K562 (cell line): Measurements from ENCODE around the gene SDHC. TPM values are rescaled to one million over a fixed set of nuclear protein-coding genes. Genes with fewer than 3 reads are reported as not detected.
"Not testable (repeated sequence)": the region's sequence is repeated elsewhere in the genome, so short reads cannot be mapped to it uniquely, and the experiment has no call there.

ENCODE experiments used
- ATAC-seq: fragments of 200-7000 bp; cut with Tn5 transposase; 3 replicates; pipeline ENCODE4 v1.9.1; 2020; ENCODE audit warnings: moderate library complexity
- BruUV-seq: library from RNA; stranded (reverse); fragments of 400-500 nt; replicated peaks from 2 replicates; lab custom pipeline; 2021; lab: Mats Ljungman, UMichigan
- CTCF ChIA-PET: fragments of 300-600 bp; formaldehyde crosslinking; extraction: SDS; loops from one replicate; lab custom pipeline; 2021; ENCODE audit warnings: low intra/inter-chr PET ratio; lab: Yijun Ruan, JAX
- POLR2A ChIA-PET: fragments of 300-600, 350-650 bp; sonication (Branson Sonifier 250); formaldehyde crosslinking; extraction: SDS; loops from one replicate; lab custom pipeline; 2021; ENCODE audit warnings: antibody characterized with exemption, inconsistent platforms; lab: Yijun Ruan, JAX
- DNase-seq, 4 experiments: peaks; one replicate each; pipeline versions ENCODE4 v3.0.0 to v3.0.0-alpha.2; 2011 to 2018; ENCODE audit warnings: low spot score in 3 of 4, mixed read lengths in 3 of 4; ENCODE audit errors: extremely low read depth in 1 of 4
- FAIRE-seq: peaks from 2 replicates; lab custom pipeline; 2011; peaks lifted over from hg19 to GRCh38; lab: Jason Lieb, UNC
- H2AFZ ChIP-seq: 2 replicates; pipeline ENCODE4 v1.6.0; 2011; ENCODE audit warnings: low read depth, low read length, control low read depth, inconsistent platforms
- H3K27ac ChIP-seq: fragments of 200-600 bp; 3 replicates; pipeline ENCODE4 v1.8.0; 2011; ENCODE audit warnings: low read depth, mild to moderate bottlenecking, control low read depth, inconsistent platforms, low read length, moderate library complexity, mixed read lengths; ENCODE audit errors: extremely low read depth
- H3K27me3 ChIP-seq, 2 experiments: fragments of 300-600 bp in 1 of 2; 2 replicates in 1 of 2; 3 replicates in 1 of 2; pipeline versions ENCODE4 v1.6.0 to v1.8.0; 2011; ENCODE audit warnings: inconsistent platforms in 2 of 2, low read length in 2 of 2, mild to moderate bottlenecking in 1 of 2, mixed read lengths in 1 of 2, moderate library complexity in 1 of 2; ENCODE audit not compliant: control insufficient read depth in 2 of 2, insufficient read depth in 2 of 2
- H3K36me3 ChIP-seq: fragments of 300-600 bp; 3 replicates; pipeline ENCODE4 v1.8.0; 2011; ENCODE audit warnings: mild to moderate bottlenecking, low read length, inconsistent platforms; ENCODE audit not compliant: control insufficient read depth, insufficient read depth
- H3K4me1 ChIP-seq, 2 experiments: fragments of 200-600 bp in 1 of 2; replicated peaks in 1 of 2; 2 replicates in 1 of 2; 3 replicates in 1 of 2; pipeline versions ENCODE4 v1.5.1 to v1.8.0; 2011; ENCODE audit warnings: inconsistent platforms in 2 of 2, low read length in 2 of 2, mild to moderate bottlenecking in 1 of 2, mixed read lengths in 1 of 2, moderate library complexity in 1 of 2; ENCODE audit not compliant: control insufficient read depth in 2 of 2, insufficient read depth in 2 of 2
- H3K4me2 ChIP-seq: 2 replicates; pipeline ENCODE4 v1.6.1; 2011; ENCODE audit warnings: low read length, control low read depth, inconsistent platforms, mixed read lengths; ENCODE audit not compliant: insufficient read depth
- H3K4me3 ChIP-seq: fragments of 200-600 bp; sonication (generic), shearing (Covaris generic); 2 replicates; pipeline ENCODE4 v1.5.1; 2016; ENCODE audit warnings: control low read depth, inconsistent platforms
- H3K79me2 ChIP-seq: fragments of 200-600 bp; 3 replicates; pipeline ENCODE4 v1.8.0; 2011; ENCODE audit warnings: low read length, inconsistent platforms; ENCODE audit not compliant: control insufficient read depth, insufficient read depth
- H3K9ac ChIP-seq, 2 experiments: 2 replicates each; pipeline versions ENCODE4 v1.6.0 to v1.6.1; 2011; ENCODE audit warnings: low read depth in 2 of 2, low read length in 2 of 2, control low read depth in 1 of 2, inconsistent platforms in 1 of 2, mild to moderate bottlenecking in 1 of 2, mixed read lengths in 1 of 2; ENCODE audit not compliant: insufficient read depth in 1 of 2
- H3K9me1 ChIP-seq: one replicate; pipeline ENCODE4 v1.6.0; 2011; ENCODE audit warnings: inconsistent platforms, mild to moderate bottlenecking, low read length, moderate library complexity; ENCODE audit not compliant: control insufficient read depth, insufficient read depth
- H3K9me3 ChIP-seq: replicated peaks from 2 replicates; pipeline ENCODE4 v1.5.1; 2011; ENCODE audit warnings: low read depth, low read length, inconsistent platforms; ENCODE audit not compliant: control insufficient read depth, insufficient read depth
- H4K20me1 ChIP-seq: replicated peaks from 2 replicates; pipeline ENCODE4 v1.6.1; 2011; ENCODE audit warnings: low read length, inconsistent platforms, mixed read lengths; ENCODE audit not compliant: control insufficient read depth, insufficient read depth
- DPF2 ChIP-seq: fragments of 450-650 bp; IDR thresholded peaks from 2 replicates; pipeline ENCODE4 v1.6.1; 2016
- MLLT1 ChIP-seq, 2 experiments: fragments of 450-650 bp; IDR thresholded peaks; 2 replicates each; pipeline ENCODE4 v1.6.1; 2016
- THRAP3 ChIP-seq: fragments of 450-650 bp; IDR thresholded peaks from 2 replicates; pipeline ENCODE4 v1.6.1; 2016; ENCODE audit warnings: mild to moderate bottlenecking, inconsistent platforms, borderline replicate concordance
- ZBTB33 ChIP-seq: sonication (generic); formaldehyde crosslinking; IDR thresholded peaks from 2 replicates; pipeline ENCODE4 v1.8.1; 2023; ENCODE audit warnings: mild to moderate bottlenecking, missing genetic modification reagents
- WGBS: fragments of 100-300 bp; shearing (Covaris generic); methylation state at CpG from one replicate; pipeline ENCODE4 v1.1.6; 2016; ENCODE audit warnings: low coverage, mixed read lengths; ENCODE audit not compliant: insufficient coverage; ENCODE audit errors: missing lambda C conversion rate; 5-methylcytosine and 5-hydroxymethylcytosine counted together
- in situ Hi-C: fragments of 300-500 bp; cut with MboI; formaldehyde crosslinking; loops from 4 replicates; pipeline ENCODE4 v1.15.0; 2018; ENCODE audit warnings: inconsistent platforms, mixed read lengths
- intact Hi-C: fragments of 100-400 bp; cut with micrococcal nuclease; formaldehyde crosslinking; loops from 2 replicates; pipeline ENCODE4 v1.14.2; 2022
- polyA plus RNA-seq, 8 experiments: library from polyadenylated mRNA; depleted of rRNA in 4 of 8; stranded (reverse) in 5 of 8; unstranded in 3 of 8; fragments of >200 nt; fragmentation: Nextera tagmentation in 2 of 8; fragmentation: Illumina TruSeq in 1 of 8; extraction: Ambion mirVana in 2 of 8; extraction: Trizol in 1 of 8; gene quantifications; 2 replicates each; pipeline versions ENCODE4 v1.2.1 to v1.2.3, GENCODE V29; 2011 to 2014; ENCODE audit warnings: inconsistent platforms in 1 of 8, missing spikeins in 1 of 8
- total RNA-seq, 7 experiments: library from RNA; depleted of rRNA in 6 of 7; stranded (reverse); fragments of >200 nt in 6 of 7; fragmentation: Illumina TruSeq in 2 of 7; extraction: Trizol in 2 of 7; gene quantifications; 2 replicates each; pipeline versions ENCODE4 v1.2.1 to v1.2.3, GENCODE V29; 2011 to 2021; ENCODE audit warnings: low replicate concordance in 1 of 7

Gene SDHC
- total and polyA plus RNA-seq, 9 of the 15 experiments (the other 6 are each of a cell fraction or from before 2014, with no cell fraction given) = 7.7 to 309 (median 174) TPM

DNA sequence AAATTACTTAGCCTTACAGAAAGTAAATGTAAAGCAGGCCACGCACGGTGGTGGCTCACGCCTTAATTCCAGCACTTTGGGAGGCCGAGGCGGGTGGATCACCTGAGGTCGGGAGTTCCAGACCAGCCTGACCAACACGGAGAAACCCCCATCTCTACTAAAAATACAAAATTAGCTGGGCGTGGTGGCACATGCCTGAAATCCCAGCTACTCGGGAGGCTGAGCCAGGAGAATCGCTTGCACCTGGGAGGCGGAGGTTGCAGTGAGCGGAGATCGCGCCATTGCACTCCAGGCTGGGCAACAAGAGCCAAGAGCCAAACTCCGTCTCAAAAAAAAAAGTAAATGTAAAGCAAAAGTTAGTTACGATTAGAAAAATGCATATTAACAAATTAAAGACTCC, 75.0 kb downstream of the SDHC start:
- 72% methylated on average over 16 of the region's 16 CpGs for WGBS
- in situ Hi-C loops, FAIRE-seq, H3K9me1 ChIP-seq, CTCF ChIA-PET, H3K36me3 ChIP-seq, H4K20me1 ChIP-seq, BruUV-seq, intact Hi-C loops, ATAC-seq, H3K9me3 ChIP-seq, H3K27me3 ChIP-seq, H3K79me2 ChIP-seq, DNase-seq: not testable (repeated sequence)
- TF ChIP-seq THRAP3 (peak; percentile 81), MLLT1 (IDR thresholded peaks at IDR 0.05) (peak in 1 of 2 experiments; percentile 80; a peak in 2 of 4 replicates), DPF2 (0 out of 2 replicates have a peak, but pooled peaks have one; percentile 12), ZBTB33 (CRISPR knock-in tag) (peak; percentile 91; the same call in 1 of the 2 replicates)
- H3K4me3 ChIP-seq = peak overlapping the region; percentile 45
- peaks cover 9 to 16% of the 10 kb centered on the region in 2 experiments; a peak in 3 of 5 replicates for H3K4me1 ChIP-seq
- POLR2A ChIA-PET = interaction anchor here (0.5 to 1.8 kb wide), 9 partner anchors 10 to 464 kb away, joined by 3 to 8 read pairs (median 4); partner anchors contain the start of genes ADAMTS4, NDUFS2 and SDHC
- H2AFZ ChIP-seq = peak overlapping the region; percentile 94
- H3K27ac ChIP-seq = peak overlapping the region; percentile 94
- H3K9ac ChIP-seq = peak overlapping the region; percentile 90 to 95
- peak overlapping the region; percentile 99 for H3K4me2 ChIP-seq
